GM12878 (cell line): ENCODE data around the gene ABHD11. TPM values are rescaled to one million over a fixed set of nuclear protein-coding genes. Genes with fewer than 3 reads are reported as not detected.

Experiments used
- BCLAF1 ChIP-seq: fragments of 450-650 bp; IDR thresholded peaks from 2 replicates; pipeline ENCODE4 v1.6.1; 2017; ENCODE audit warnings: antibody characterized with exemption, mild to moderate bottlenecking, moderate library complexity
- CUX1 ChIP-seq: IDR thresholded peaks from 2 replicates; pipeline ENCODE4 v1.6.1; 2012; ENCODE audit warnings: improper control_type of control experiment, low read depth, low read length; ENCODE audit not compliant: insufficient replicate concordance
- EGR1 ChIP-seq, 2 experiments: IDR thresholded peaks; 1 replicate in 1 of 2; 2 replicates in 1 of 2; pipeline ENCODE4 v1.6.1; 2011 to 2012; ENCODE audit warnings: low read depth in 2 of 2, low read length in 2 of 2, borderline replicate concordance in 1 of 2, mild to moderate bottlenecking in 1 of 2, moderate library complexity in 1 of 2
- ELK1 ChIP-seq: IDR thresholded peaks from 2 replicates; pipeline ENCODE4 v1.6.1; 2012; ENCODE audit warnings: low read depth, low read length, improper control_type of control experiment
- HSF1 ChIP-seq: fragments of 150-350 bp; IDR thresholded peaks from 2 replicates; pipeline ENCODE4 v1.6.1; 2014; ENCODE audit warnings: mild to moderate bottlenecking, low read depth, low read length
- MEF2B ChIP-seq: fragments of 450-650 bp; IDR thresholded peaks from 2 replicates; pipeline ENCODE4 v1.6.1; 2018; ENCODE audit warnings: mild to moderate bottlenecking, moderate library complexity; ENCODE audit not compliant: partially characterized antibody, poor library complexity, severe bottlenecking
- PBX3 ChIP-seq: IDR thresholded peaks from 2 replicates; pipeline ENCODE4 v1.6.1; 2011; ENCODE audit warnings: mild to moderate bottlenecking, low read depth, low read length, moderate library complexity; ENCODE audit not compliant: insufficient replicate concordance
- POLR2AphosphoS2 ChIP-seq: IDR thresholded peaks from 2 replicates; pipeline ENCODE4 v1.6.1; 2011; ENCODE audit warnings: low read depth, mild to moderate bottlenecking, low read length, improper control_type of control experiment, moderate library complexity
- RCOR1 ChIP-seq: conservative IDR thresholded peaks from 2 replicates; pipeline ENCODE4 v1.6.1; 2012; ENCODE audit warnings: low read depth, low read length, improper control_type of control experiment
- SIN3A ChIP-seq: IDR thresholded peaks from 2 replicates; pipeline ENCODE4 v1.6.1; 2012; ENCODE audit warnings: low read depth, low read length, improper control_type of control experiment
- TCF12 ChIP-seq: IDR thresholded peaks from 2 replicates; pipeline ENCODE4 v1.6.1; 2011; ENCODE audit warnings: low read depth, mild to moderate bottlenecking, low read length
- ZBED1 ChIP-seq: IDR thresholded peaks from 2 replicates; pipeline ENCODE4 v1.6.1; 2016; ENCODE audit warnings: borderline replicate concordance
- polyA plus RNA-seq, 11 experiments: library from polyadenylated mRNA; depleted of rRNA in 4 of 11; unstranded in 6 of 11; stranded (reverse) in 5 of 11; fragments of >200 nt; fragmentation: Nextera tagmentation in 4 of 11; fragmentation: Illumina TruSeq in 1 of 11; extraction: Ambion mirVana in 4 of 11; extraction: Trizol in 1 of 11; gene quantifications; 1 replicate in 1 of 11; 2 replicates in 10 of 11; pipeline versions ENCODE4 v1.2.1 to v1.2.3, GENCODE V29; 2011 to 2016; ENCODE audit warnings: inconsistent platforms in 2 of 11, missing spikeins in 2 of 11, low read depth in 1 of 11
- total RNA-seq, 4 experiments: library from RNA; depleted of rRNA in 3 of 4; stranded (reverse); fragments of >200 nt in 3 of 4; fragmentation: Illumina TruSeq in 1 of 4; extraction: Trizol in 1 of 4; gene quantifications; 2 replicates each; pipeline versions ENCODE4 v1.2.1 to v1.2.3, GENCODE V29; 2013 to 2021

Gene ABHD11
- total and polyA plus RNA-seq, 10 of the 15 experiments (the other 5 are each of a cell fraction or from before 2014, with no cell fraction given): 2.8 to 24.8 (median 10.1) TPM

- no peak for TF ChIP-seq CUX1
- no peak for TF ChIP-seq RCOR1
- TF ChIP-seq EGR1 (IDR thresholded peaks at IDR 0.05; ENCODE audit: borderline replicate concordance in 1 of 2, low read depth in 2 of 2, low read length in 2 of 2): no peak
- no peak for TF ChIP-seq ELK1
- TF ChIP-seq SIN3A: no peak
- TF ChIP-seq ZBED1: no peak
- TF ChIP-seq HSF1: no peak
- peak; percentile 65 for TF ChIP-seq PBX3
- TF ChIP-seq BCLAF1: no peak
- TF ChIP-seq MEF2B: no peak
- no peak for TF ChIP-seq TCF12
- TF ChIP-seq POLR2AphosphoS2: no peak; the same call in 1 of the 2 replicates
Observed at GRCh38 chr7:73734619-73735527, 3.7 kb downstream of the ABHD11 start (continued).
